OCI-LY7 (cell line): ENCODE data around the gene PRKAG2.

Experiments used
- EZH2phosphoT487 ChIP-seq: fragments of 200-600 bp; sonication (generic); IDR thresholded peaks from 2 replicates; pipeline ENCODE4 v1.6.1; 2018; ENCODE audit warnings: low read depth, borderline replicate concordance, mild to moderate bottlenecking, mixed run types, antibody characterized with exemption, low read length, moderate library complexity, mixed read lengths
- TF ChIP-seq, protein P1 (sequence below): fragments of 200-600 bp; sonication (generic); conservative IDR thresholded peaks from 2 replicates; pipeline ENCODE4 v1.5.1; 2014; ENCODE audit warnings: mild to moderate bottlenecking, antibody characterized with exemption, low read length, moderate library complexity, mixed read lengths

DNA sequence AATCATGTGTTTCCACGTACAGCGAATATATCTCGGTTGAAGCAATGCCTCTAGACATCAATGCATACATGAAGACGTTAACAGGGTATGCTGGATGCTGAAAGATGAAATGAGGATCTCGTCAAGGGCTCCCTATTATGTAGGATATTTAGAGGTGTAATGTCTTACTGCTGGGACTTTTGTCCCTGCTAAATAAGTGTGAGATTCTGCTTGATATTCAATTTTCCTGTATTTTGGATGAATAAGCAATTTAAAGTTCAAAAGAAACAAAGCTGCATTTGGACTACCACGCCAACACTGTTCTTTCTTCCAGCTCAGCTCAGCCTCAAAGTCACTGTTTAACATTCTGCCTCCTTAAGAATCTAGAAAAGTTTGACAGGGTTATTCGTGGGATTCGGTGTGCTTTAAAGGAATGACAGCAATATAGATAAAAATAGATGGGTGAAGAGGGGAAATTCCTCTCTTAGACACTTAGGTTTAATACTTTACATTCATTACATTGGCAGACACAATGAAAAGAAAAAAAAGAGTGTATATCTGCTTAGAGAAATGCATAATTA is 247.1 kb downstream of the PRKAG2 start:
- TF ChIP-seq, protein P1, sequence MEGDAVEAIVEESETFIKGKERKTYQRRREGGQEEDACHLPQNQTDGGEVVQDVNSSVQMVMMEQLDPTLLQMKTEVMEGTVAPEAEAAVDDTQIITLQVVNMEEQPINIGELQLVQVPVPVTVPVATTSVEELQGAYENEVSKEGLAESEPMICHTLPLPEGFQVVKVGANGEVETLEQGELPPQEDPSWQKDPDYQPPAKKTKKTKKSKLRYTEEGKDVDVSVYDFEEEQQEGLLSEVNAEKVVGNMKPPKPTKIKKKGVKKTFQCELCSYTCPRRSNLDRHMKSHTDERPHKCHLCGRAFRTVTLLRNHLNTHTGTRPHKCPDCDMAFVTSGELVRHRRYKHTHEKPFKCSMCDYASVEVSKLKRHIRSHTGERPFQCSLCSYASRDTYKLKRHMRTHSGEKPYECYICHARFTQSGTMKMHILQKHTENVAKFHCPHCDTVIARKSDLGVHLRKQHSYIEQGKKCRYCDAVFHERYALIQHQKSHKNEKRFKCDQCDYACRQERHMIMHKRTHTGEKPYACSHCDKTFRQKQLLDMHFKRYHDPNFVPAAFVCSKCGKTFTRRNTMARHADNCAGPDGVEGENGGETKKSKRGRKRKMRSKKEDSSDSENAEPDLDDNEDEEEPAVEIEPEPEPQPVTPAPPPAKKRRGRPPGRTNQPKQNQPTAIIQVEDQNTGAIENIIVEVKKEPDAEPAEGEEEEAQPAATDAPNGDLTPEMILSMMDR = no peak
- TF ChIP-seq EZH2phosphoT487 = no peak
